ENCODE measurements around the gene ZFAND6. TPM values are rescaled to one million over a fixed set of nuclear protein-coding genes. Genes with fewer than 3 reads are reported as not detected.

ZFAND6 gene
- total RNA-seq, 3 donors from 2014 or later (not counting 1 experiment from before 2014, with no cell fraction given) = 145 to 150 (median 148) TPM

GRCh38 chr15:80049046-80049445 is 10.4 kb upstream of the ZFAND6 start:
- Mint-ChIP-seq H3K4me3 (no peak overlapping the region), H3K4me1 (no peaks in the 10 kb centered on the region), H3K9me3 (no peaks in the 10 kb centered on the region), H3K27me3 (ENCODE audit: low read depth in 2 of 2) (peaks cover 0 to 6% of the 10 kb centered on the region in 2 donors), H3K27ac (no peak overlapping the region), H3K36me3 (no peaks in the 10 kb centered on the region)
- no peaks in the 10 kb centered on the region for H3K27me3 ChIP-seq (ENCODE audit: control insufficient read depth, insufficient read depth, low read length)
- WGBS (ENCODE audit: insufficient coverage) = 67% methylated on average over 1 of the region's 2 CpGs
- no peaks in the 10 kb centered on the region for H3K4me1 ChIP-seq (ENCODE audit: control insufficient read depth, insufficient read depth, low read length)
- TF ChIP-seq CTCF (IDR thresholded peaks at IDR 0.05) = no peak
- no peak for DNase-seq
- ATAC-seq = no peak
- H3K9me3 ChIP-seq (ENCODE audit: control insufficient read depth, insufficient read depth, low read length) = no peaks in the 10 kb centered on the region
- no peaks in the 10 kb centered on the region for H3K36me3 ChIP-seq (ENCODE audit: control insufficient read depth, insufficient read depth, low read length)
- intact Hi-C loops (cut with micrococcal nuclease) = no loop called here
- no peak overlapping the region for H3K4me3 ChIP-seq (ENCODE audit: low read length)
- no peak overlapping the region for H3K27ac ChIP-seq (ENCODE audit: low read length)

DNA sequence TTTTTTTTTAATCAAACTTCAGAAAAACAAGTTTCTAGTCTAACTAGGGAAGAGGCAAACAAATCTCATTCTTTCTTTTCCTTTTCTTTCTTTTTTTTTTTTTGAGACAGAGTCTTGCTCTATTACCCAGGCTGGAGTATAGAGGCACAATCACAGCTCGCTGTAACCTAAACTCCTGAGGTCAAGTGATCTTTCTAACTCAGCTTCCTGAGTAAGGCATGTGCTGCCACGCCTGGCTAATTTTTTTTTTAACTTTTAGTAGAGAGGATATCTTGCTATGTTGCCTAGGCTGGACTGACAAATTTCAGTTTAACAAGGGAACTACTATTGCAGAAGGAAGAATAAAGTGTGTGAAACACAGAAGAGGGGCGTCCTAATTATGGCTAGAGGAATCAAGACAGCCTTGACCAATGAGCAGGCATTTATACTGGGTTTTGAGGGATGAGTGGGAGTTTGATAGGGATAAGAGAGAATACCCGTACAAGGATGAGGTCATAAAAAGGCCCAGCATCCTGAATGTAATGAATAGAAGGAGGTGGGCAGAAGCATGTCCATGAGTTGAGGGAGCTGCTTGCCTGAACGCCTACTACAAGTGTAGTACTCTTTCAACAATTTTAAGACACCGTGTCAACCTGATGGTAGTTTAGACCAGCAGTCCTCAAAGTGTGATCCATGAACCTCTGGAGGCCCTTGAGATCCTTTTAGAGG is 6.7 kb upstream of the ZFAND6 start:
- no peak for ATAC-seq
- peaks cover 2% of the 10 kb centered on the region for H3K27me3 ChIP-seq (ENCODE audit: control insufficient read depth, insufficient read depth, low read length)
- 70% methylated on average over 6 of the region's 6 CpGs for WGBS (ENCODE audit: insufficient coverage)
- TF ChIP-seq CTCF (IDR thresholded peaks at IDR 0.05) = no peak
- DNase-seq = no peak
- H3K36me3 Mint-ChIP-seq = no peaks in the 10 kb centered on the region
- no peak overlapping the region for H3K4me3 Mint-ChIP-seq
- peaks cover 0 to 2% of the 10 kb centered on the region in 2 donors for H3K27me3 Mint-ChIP-seq (ENCODE audit: low read depth in 2 of 2)
- no peaks in the 10 kb centered on the region for H3K9me3 Mint-ChIP-seq
- no peaks in the 10 kb centered on the region for H3K4me1 Mint-ChIP-seq
- no peak overlapping the region for H3K27ac ChIP-seq (ENCODE audit: low read length)
- no peaks in the 10 kb centered on the region for H3K36me3 ChIP-seq (ENCODE audit: control insufficient read depth, insufficient read depth, low read length)
- H3K4me3 ChIP-seq (ENCODE audit: low read length) = no peak overlapping the region
- intact Hi-C loops (cut with micrococcal nuclease) = no loop called here
- no peak overlapping the region for H3K27ac Mint-ChIP-seq
- H3K4me1 ChIP-seq (ENCODE audit: control insufficient read depth, insufficient read depth, low read length) = no peaks in the 10 kb centered on the region
- no peaks in the 10 kb centered on the region for H3K9me3 ChIP-seq (ENCODE audit: control insufficient read depth, insufficient read depth, low read length)

DNA sequence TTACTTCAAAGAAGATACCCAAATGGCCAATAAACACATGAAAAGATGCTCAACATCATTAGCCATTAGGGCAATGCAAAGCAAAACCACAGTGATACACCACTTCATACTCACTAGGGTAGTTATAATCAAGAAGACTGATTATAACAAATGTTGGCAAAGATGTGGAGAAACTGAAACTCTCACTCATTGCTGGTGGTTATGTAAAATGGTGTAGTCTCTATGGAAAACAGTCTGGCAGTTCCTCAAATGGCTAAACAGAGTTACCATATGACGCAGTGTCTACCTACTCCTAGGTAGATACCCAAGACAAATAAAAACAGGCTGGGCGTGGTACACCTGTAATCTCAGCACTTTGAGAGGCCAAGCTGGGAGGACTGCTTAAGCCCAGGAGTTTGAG is 3.5 kb upstream of the ZFAND6 start:
- Mint-ChIP-seq H3K36me3 (no peaks in the 10 kb centered on the region), H3K4me1 (peaks cover 7 to 11% of the 10 kb centered on the region in 2 donors), H3K27me3 (ENCODE audit: low read depth in 2 of 2) (no peaks in the 10 kb centered on the region), H3K4me3 (no peak overlapping the region), H3K27ac (no peak overlapping the region), H3K9me3 (no peaks in the 10 kb centered on the region)
- peaks cover 2% of the 10 kb centered on the region for H3K27me3 ChIP-seq (ENCODE audit: control insufficient read depth, insufficient read depth, low read length)
- intact Hi-C loops (cut with micrococcal nuclease) = no loop called here
- DNase-seq = no peak
- 72% methylated on average over 2 of the region's 2 CpGs for WGBS (ENCODE audit: insufficient coverage)
- no peaks in the 10 kb centered on the region for H3K9me3 ChIP-seq (ENCODE audit: control insufficient read depth, insufficient read depth, low read length)
- H3K4me1 ChIP-seq (ENCODE audit: control insufficient read depth, insufficient read depth, low read length) = peaks cover 12% of the 10 kb centered on the region
- H3K4me3 ChIP-seq (ENCODE audit: low read length) = no peak overlapping the region
- no peaks in the 10 kb centered on the region for H3K36me3 ChIP-seq (ENCODE audit: control insufficient read depth, insufficient read depth, low read length)
- ATAC-seq = no peak
- H3K27ac ChIP-seq (ENCODE audit: low read length) = no peak overlapping the region
- TF ChIP-seq CTCF (IDR thresholded peaks at IDR 0.05) = no peak

GRCh38 chr15:80058044-80058443 is 1.4 kb upstream of the ZFAND6 start:
- Mint-ChIP-seq H3K27me3 (ENCODE audit: low read depth in 2 of 2) (no peaks in the 10 kb centered on the region), H3K4me3 (peak overlapping the region; percentile 65), H3K36me3 (no peaks in the 10 kb centered on the region), H3K27ac (no peak overlapping the region), H3K9me3 (no peaks in the 10 kb centered on the region), H3K4me1 (peaks cover 27 to 32% of the 10 kb centered on the region in 2 donors)
- H3K27me3 ChIP-seq (ENCODE audit: control insufficient read depth, insufficient read depth, low read length) = peaks cover 2% of the 10 kb centered on the region
- H3K27ac ChIP-seq (ENCODE audit: low read length) = no peak overlapping the region
- 87% methylated on average over 6 of the region's 6 CpGs for WGBS (ENCODE audit: insufficient coverage)
- peaks cover 12% of the 10 kb centered on the region for H3K4me1 ChIP-seq (ENCODE audit: control insufficient read depth, insufficient read depth, low read length)
- H3K36me3 ChIP-seq (ENCODE audit: control insufficient read depth, insufficient read depth, low read length) = no peaks in the 10 kb centered on the region
- H3K9me3 ChIP-seq (ENCODE audit: control insufficient read depth, insufficient read depth, low read length) = no peaks in the 10 kb centered on the region
- no peak for ATAC-seq
- no peak for DNase-seq
- intact Hi-C loops (cut with micrococcal nuclease) = loop anchor here (2.0 kb wide), 1 partner anchor 95 kb away; the partner anchor contains the start of gene FAH
- no peak for TF ChIP-seq CTCF (IDR thresholded peaks at IDR 0.05)
- H3K4me3 ChIP-seq (ENCODE audit: low read length) = no peak overlapping the region
